HG03108 (cell line): ENCODE results near the gene MACROD1.
A peak's percentile ranks its signal among the peaks of the same experiment; 100 is the strongest.
"Not testable (repeated sequence)": the region's sequence is repeated elsewhere in the genome, so short reads cannot be mapped to it uniquely, and the experiment has no call there.

Experiments
- ATAC-seq: cut with Tn5 transposase; IDR thresholded peaks from one replicate; pipeline ENCODE4 v1.9.1; 2021; ENCODE audit warnings: moderate library complexity; ENCODE audit not compliant: unreplicated experiment

Gene MACROD1

DNA sequence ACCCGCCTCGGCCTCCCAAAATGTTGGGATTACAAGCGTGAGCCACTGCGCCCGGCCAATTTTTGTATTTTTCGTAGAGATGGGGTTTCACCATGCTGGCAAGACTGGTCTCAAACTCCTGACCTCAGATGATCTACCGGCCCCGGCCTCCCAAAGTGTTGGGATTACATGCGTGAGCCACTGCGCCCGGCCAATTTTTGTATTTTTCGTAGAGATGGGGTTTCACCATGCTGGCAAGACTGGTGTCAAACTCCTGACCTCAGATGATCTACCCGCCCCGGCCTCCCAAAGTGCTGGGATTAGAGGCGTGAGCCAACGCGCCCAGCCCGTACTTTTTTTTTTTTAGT, 192.0 kb downstream of the MACROD1 start:
- not testable (repeated sequence) for ATAC-seq

DNA sequence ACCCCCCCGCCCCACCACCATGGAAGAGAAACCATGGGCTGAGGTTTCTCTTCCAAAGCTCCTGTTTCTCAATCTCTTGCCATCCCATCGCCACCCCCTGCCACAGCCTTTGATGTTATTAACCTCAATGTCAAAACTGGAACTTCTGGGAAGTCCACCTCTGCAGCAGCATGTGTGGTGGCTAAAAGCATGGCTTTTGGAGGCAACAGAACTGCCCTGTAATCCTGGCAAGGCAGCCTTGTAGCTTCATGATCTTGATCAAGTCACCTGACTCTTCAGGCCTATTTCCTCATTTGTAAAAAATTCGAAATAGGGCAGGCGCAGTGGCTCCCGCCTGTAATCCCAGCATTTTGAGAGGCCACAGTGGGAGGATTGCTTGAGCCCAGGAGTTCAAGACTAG, 195.0 kb downstream of the MACROD1 start:
- no peak for ATAC-seq

DNA sequence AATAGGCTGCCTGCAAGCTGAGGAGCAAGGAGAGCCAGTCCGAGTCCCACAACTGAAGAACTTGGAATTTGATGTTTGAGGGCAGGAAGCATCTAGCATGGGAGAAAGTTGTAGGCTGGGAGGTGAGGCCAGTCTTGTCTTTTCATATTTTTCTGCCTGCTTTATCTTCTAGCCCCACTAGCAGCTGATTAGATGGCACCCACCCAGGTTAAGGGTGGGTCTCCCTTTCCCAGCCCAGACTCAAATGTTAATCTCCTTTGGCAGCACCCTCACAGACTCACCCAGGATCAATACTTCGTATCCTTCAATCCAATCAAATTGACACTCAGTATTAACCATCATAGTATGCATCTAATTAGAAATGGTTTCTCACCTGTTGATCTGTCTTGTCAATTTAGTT, 196.5 kb downstream of the MACROD1 start:
- no peak for ATAC-seq

DNA sequence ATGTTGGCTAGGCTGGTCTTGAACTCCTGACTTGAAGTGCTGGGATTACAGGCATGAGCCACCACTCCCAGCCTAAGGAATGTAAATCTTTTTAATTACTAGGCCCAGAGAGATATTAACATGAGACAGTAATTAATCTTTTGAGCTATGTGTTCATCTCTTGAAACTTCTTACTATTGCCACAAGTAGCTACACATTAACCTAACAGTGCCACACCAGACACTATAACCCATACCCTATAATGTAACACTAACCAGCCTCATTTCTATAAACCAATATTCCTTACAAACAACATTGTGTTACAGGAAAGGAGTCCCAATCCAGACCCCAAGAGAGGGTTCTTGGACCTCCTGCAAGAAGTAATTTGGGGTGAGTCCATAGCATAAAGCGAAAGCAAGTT, 199.5 kb downstream of the MACROD1 start:
- ATAC-seq, result no peak

DNA sequence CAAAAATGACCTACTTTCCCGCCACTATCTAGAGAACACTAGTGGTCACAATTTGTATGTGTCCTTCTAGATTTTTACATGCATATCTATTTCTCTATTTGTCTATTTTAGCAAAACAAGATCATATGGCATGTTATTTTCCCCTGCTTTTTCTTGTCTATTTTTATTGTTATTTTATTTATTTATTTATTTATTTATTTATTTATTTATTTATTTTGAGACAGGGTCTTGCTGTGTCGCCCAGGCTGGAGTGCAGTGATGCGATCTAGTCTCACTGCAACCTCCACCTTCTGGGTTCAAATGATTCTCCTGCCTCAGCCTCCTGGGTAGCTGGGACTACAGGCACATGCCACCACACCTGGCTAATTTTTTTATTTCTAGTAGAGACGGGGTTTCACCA, 202.0 kb downstream of the MACROD1 start:
- not testable (repeated sequence) for ATAC-seq

DNA sequence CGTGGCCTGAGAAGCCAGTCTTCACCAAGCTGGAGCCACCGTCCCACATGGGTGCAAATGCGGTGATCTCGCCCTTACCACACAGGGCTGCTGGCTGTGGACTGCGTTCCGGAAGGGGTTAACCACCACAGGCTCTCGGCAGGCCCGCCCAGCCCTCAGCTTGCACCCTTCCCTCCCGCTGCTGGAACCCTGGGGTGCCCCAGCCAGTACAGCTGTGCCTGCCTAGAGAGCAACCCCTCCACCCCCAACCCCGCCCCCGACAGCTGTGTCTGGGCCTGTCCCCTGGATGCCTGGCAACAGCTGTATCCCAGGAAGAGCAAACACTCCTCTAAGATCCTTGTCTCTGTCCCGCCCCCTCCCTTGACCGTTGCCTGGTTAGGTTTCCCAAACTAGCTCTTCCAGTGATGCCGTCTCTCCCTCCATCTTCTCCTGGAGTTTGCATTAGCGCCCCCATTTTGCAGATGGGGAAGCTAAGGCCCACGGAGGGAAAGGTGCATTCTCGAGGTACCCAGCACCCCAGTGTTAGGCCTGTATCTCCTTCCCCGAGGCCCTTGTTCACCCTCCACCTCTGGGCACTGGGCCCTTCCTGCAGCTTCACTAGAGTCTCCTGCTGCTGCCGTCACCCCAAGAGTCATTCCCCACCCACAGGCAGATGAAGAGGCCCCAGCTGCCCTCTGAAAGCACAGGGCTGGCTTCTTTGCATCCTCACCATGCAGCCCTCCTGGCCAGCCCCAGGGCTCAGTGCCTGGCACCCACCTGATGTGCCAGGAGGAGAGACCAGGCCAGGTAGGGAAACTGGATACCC, 204.1 kb downstream of the MACROD1 start:
- no peak for ATAC-seq

DNA sequence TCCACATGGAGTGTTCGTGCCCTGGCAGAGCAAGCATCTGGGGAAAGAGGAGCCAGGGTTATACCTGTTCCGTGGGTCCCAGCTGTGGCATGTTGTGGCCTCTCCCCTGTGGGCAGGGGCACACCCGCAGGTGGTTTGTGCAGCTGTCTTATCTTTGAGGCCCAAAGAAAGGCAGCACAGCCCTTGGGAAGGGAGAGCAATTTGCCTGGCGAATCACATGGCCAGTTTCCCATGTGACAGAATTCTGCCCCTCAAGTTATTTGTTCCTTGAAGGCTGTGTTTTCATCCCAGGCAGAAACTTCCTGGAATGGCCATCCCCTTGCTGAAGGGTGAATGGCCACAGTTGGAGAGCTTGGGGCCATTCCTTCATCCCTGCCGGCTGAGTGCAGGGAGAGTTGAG, 207.9 kb downstream of the MACROD1 start:
- ATAC-seq, result no peak

DNA sequence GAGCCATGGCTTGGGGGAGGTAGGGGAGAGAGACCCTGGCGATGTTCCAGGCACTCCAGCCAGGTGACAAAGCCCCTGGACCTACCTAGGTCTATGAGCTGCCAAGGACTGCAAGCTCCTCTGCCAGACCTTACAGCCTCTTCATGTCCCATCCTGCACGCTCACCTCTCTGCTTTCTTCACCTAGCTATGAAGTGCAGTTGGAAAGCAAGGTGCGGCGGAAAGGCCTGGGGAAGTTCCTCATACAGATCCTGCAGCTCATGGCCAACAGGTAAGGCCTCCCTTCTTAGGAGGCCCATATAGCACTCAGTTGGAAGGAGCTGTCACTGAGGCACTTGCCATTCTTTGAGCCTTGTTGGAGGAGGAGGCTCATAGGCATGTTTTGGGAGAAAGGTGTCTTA, 213.3 kb downstream of the MACROD1 start:
- ATAC-seq, result no peak

DNA sequence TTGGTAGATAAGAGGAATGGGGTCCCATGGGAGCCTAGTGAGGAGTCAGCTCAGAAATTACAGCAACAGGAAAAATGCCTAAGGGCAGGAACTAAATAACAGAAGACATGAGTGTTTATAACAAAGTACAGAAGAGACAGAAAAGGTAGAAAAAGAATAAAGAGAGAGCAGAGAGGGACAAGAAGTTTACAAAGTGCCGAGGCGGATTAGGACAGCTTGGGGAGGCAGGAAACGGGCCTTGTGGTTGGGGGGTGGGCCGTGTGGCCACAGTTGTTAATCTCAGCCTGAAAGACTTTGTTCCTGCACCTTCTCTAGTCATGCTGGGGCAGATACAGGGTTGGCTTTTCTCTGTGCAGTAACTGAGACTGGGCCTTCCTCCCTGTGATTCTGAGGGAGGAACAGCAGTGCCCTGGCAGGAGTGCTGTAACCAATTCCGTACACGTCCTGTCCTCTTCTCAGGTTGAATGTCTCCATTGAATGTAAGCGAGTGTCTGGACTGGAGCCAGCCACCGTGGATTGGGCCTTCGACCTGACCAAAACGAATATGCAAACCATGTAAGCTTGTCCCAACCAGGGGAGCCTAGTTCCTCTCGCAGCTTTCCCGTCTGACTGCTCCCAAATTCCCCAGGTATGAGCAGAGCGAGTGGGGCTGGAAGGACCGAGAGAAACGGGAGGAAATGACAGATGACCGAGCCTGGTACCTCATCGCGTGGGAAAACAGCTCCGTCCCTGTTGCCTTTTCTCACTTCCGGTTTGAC, 214.0 kb downstream of the MACROD1 start:
- peak; percentile 54 for ATAC-seq
